H1 (cell line): ENCODE measurements around the gene PAWR.

Experiments used
- BACH1 ChIP-seq: IDR thresholded peaks from 2 replicates; pipeline ENCODE4 v1.6.1; 2012; ENCODE audit warnings: low read length, improper control_type of control experiment
- CBX8 ChIP-seq: fragments of 300-800, 300-1000 bp; sonication (generic); IDR thresholded peaks from 2 replicates; pipeline ENCODE4 v1.7.1; 2016; ENCODE audit warnings: low read depth, low read length, borderline replicate concordance
- EP300 ChIP-seq, 2 experiments: IDR thresholded peaks; 1 replicate in 1 of 2; 2 replicates in 1 of 2; pipeline ENCODE4 v1.6.1; 2011 to 2012; ENCODE audit warnings: low read depth in 2 of 2, low read length in 2 of 2, mild to moderate bottlenecking in 2 of 2, borderline replicate concordance in 1 of 2, inconsistent platforms in 1 of 2, moderate library complexity in 1 of 2
- EZH2 ChIP-seq: fragments of 200-600 bp; sonication (generic); IDR thresholded peaks from 2 replicates; pipeline ENCODE4 v1.7.1; 2012; ENCODE audit warnings: low read depth, mild to moderate bottlenecking, moderate library complexity, low read length, inconsistent platforms; ENCODE audit not compliant: severe bottlenecking
- HDAC6 ChIP-seq: IDR thresholded peaks from one replicate; pipeline ENCODE4 v1.7.1; 2012; ENCODE audit warnings: low read depth, mild to moderate bottlenecking, inconsistent platforms, low read length, moderate library complexity
- KDM1A ChIP-seq: fragments of 200-600, 300-600 bp; sonication (generic); IDR thresholded peaks from 2 replicates; pipeline ENCODE4 v1.7.1; 2016; ENCODE audit warnings: mild to moderate bottlenecking, low read length, borderline replicate concordance
- MAFK ChIP-seq: IDR thresholded peaks from 2 replicates; pipeline ENCODE4 v1.6.1; 2012; ENCODE audit warnings: low read depth, mild to moderate bottlenecking, improper control_type of control experiment, low read length
- POLR2AphosphoS5 ChIP-seq: IDR thresholded peaks from 2 replicates; pipeline ENCODE4 v1.6.1; 2011; ENCODE audit warnings: low read depth, low read length
- RFX5 ChIP-seq: IDR thresholded peaks from 2 replicates; pipeline ENCODE4 v1.6.1; 2011; ENCODE audit warnings: low read depth, low read length, improper control_type of control experiment, borderline replicate concordance
- SIN3A ChIP-seq, 2 experiments: IDR thresholded peaks in 1 of 2; conservative IDR thresholded peaks in 1 of 2; 2 replicates each; pipeline ENCODE4 v1.6.1; 2011 to 2012; ENCODE audit warnings: low read length in 2 of 2, improper control_type of control experiment in 1 of 2, low read depth in 1 of 2, mild to moderate bottlenecking in 1 of 2
- TF ChIP-seq, protein P1 (sequence below), 3 experiments: IDR thresholded peaks; 1 replicate in 2 of 3; 2 replicates in 1 of 3; pipeline versions ENCODE4 v1.5.1 to v1.6.1; 2011; ENCODE audit warnings: low read length in 3 of 3, mild to moderate bottlenecking in 3 of 3, inconsistent platforms in 2 of 3, low read depth in 1 of 3, moderate library complexity in 1 of 3; ENCODE audit not compliant: insufficient read depth in 1 of 3; ENCODE audit errors: control extremely low read depth in 1 of 3

DNA sequence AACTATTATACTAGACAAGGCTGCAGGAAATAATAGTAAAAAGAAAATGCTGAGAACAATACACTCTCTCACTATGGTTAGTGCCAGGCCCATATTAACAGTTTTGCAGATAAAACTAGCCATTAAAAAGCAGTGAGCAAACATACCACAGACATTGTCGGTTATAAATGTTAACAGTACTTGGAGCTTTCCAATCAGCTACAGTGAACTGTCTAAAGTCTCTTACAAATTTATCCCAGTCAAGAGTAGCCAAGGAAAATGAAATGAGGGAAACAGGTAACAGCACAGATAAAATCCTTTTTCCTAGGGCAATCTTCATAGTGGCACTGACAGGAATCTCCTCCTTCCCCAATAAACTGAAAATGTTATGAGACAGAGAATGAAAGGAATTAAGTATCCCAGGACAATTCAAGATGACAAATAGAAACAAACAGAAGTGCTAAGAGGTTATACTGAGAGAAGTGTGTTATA, 30.8 kb downstream of the PAWR start:
- TF ChIP-seq MAFK (no peak), CBX8 (no peak), KDM1A (no peak), POLR2AphosphoS5 (no peak), BACH1 (no peak), EP300 (IDR thresholded peaks at IDR 0.05; ENCODE audit: borderline replicate concordance in 1 of 2, low read depth in 2 of 2, low read length in 2 of 2) (no peak), RFX5 (no peak), SIN3A (conservative IDR thresholded peaks at IDR 0.05 in 1 of 2, IDR thresholded peaks at IDR 0.05 in 1 of 2; ENCODE audit: low read depth in 1 of 2, low read length in 2 of 2) (no peak), HDAC6 (no peak), EZH2 (no peak)
- TF ChIP-seq, protein P1, sequence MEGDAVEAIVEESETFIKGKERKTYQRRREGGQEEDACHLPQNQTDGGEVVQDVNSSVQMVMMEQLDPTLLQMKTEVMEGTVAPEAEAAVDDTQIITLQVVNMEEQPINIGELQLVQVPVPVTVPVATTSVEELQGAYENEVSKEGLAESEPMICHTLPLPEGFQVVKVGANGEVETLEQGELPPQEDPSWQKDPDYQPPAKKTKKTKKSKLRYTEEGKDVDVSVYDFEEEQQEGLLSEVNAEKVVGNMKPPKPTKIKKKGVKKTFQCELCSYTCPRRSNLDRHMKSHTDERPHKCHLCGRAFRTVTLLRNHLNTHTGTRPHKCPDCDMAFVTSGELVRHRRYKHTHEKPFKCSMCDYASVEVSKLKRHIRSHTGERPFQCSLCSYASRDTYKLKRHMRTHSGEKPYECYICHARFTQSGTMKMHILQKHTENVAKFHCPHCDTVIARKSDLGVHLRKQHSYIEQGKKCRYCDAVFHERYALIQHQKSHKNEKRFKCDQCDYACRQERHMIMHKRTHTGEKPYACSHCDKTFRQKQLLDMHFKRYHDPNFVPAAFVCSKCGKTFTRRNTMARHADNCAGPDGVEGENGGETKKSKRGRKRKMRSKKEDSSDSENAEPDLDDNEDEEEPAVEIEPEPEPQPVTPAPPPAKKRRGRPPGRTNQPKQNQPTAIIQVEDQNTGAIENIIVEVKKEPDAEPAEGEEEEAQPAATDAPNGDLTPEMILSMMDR (IDR thresholded peaks at IDR 0.05; ENCODE audit: control extremely low read depth in 1 of 3, insufficient read depth in 1 of 3, low read depth in 1 of 3, low read length in 3 of 3), result no peak
